SU-DHL-6 (cell line): ENCODE data around the gene CLCNKB.

Experiments
- H2AFZ ChIP-seq: fragments of 200-600 bp; sonication (generic); 2 replicates; pipeline ENCODE4 v1.6.1; 2014; ENCODE audit warnings: low read depth, mild to moderate bottlenecking, moderate library complexity, mixed read lengths, antibody characterized with exemption, low read length; ENCODE audit not compliant: severe bottlenecking
- H3F3A ChIP-seq: fragments of 200-600 bp; shearing (Covaris generic); 2 replicates; pipeline ENCODE4 v1.6.0; 2016; ENCODE audit warnings: antibody characterized with exemption, mild to moderate bottlenecking; ENCODE audit not compliant: insufficient read depth
- H3K27ac ChIP-seq: fragments of 200-600 bp; sonication (generic); 2 replicates; pipeline ENCODE4 v1.5.1; 2016; ENCODE audit warnings: low read depth, mild to moderate bottlenecking, low read length, moderate library complexity, mixed read lengths
- H3K27me3 ChIP-seq: fragments of 200-600 bp; sonication (generic), shearing (Covaris generic); 2 replicates; pipeline ENCODE4 v1.6.0; 2014; ENCODE audit warnings: mild to moderate bottlenecking, low read length
- H3K36me3 ChIP-seq: fragments of 200-600 bp; sonication (generic); 2 replicates; pipeline ENCODE4 v1.6.1; 2014; ENCODE audit warnings: mild to moderate bottlenecking, low read length, mixed read lengths
- H3K4me2 ChIP-seq: fragments of 300-600, 200-600 bp; shearing (Covaris generic), sonication (generic); 2 replicates; pipeline ENCODE4 v1.6.0; 2014; ENCODE audit warnings: low read length, low read depth, mild to moderate bottlenecking; ENCODE audit not compliant: poor library complexity, severe bottlenecking
- H3K4me3 ChIP-seq: fragments of 200-600 bp; sonication (generic); 2 replicates; pipeline ENCODE4 v1.5.1; 2014; ENCODE audit warnings: antibody characterized with exemption, low read length, mild to moderate bottlenecking, mixed read lengths; ENCODE audit not compliant: insufficient read depth, poor library complexity, severe bottlenecking
- H3K79me2 ChIP-seq: fragments of 200-600 bp; sonication (generic); 2 replicates; pipeline ENCODE4 v1.6.1; 2014; ENCODE audit warnings: mild to moderate bottlenecking, low read length, moderate library complexity; ENCODE audit not compliant: insufficient read depth
- H3K9ac ChIP-seq: fragments of 200-600 bp; sonication (generic); 2 replicates; pipeline ENCODE4 v1.7.0; 2014; ENCODE audit warnings: mild to moderate bottlenecking, low read length
- H3K9me2 ChIP-seq: fragments of 200-600 bp; sonication (generic); replicated peaks from 2 replicates; pipeline ENCODE4 v1.6.1; 2014; ENCODE audit warnings: low read length; ENCODE audit not compliant: insufficient read depth
- H3K9me3 ChIP-seq: fragments of 200-600 bp; sonication (generic); 2 replicates; pipeline ENCODE4 v1.6.1; 2014; ENCODE audit warnings: low read length, mixed read lengths; ENCODE audit not compliant: insufficient read depth
- H4K20me1 ChIP-seq: fragments of 200-600 bp; sonication (generic); 2 replicates; pipeline ENCODE4 v1.6.1; 2014; ENCODE audit warnings: low read depth, mild to moderate bottlenecking, antibody characterized with exemption, low read length, moderate library complexity, mixed read lengths
- EZH2phosphoT487 ChIP-seq: fragments of 200-600 bp; sonication (generic), shearing (Covaris generic); conservative IDR thresholded peaks from 2 replicates; pipeline ENCODE4 v1.6.1; 2018; ENCODE audit warnings: mild to moderate bottlenecking, antibody characterized with exemption, low read length, moderate library complexity, mixed read lengths
- TF ChIP-seq, protein P1 (sequence below): fragments of 200-600 bp; sonication (generic); IDR thresholded peaks from one replicate; pipeline ENCODE4 v1.5.1; 2017; ENCODE audit warnings: antibody characterized with exemption, mild to moderate bottlenecking, low read length, moderate library complexity; ENCODE audit not compliant: insufficient read depth, poor library complexity, severe bottlenecking

The CLCNKB gene

GRCh38 chr1:16010837-16011236 lies 32.7 kb upstream of the CLCNKB start:
- no peaks in the 10 kb centered on the region for H3F3A ChIP-seq
- no peaks in the 10 kb centered on the region for H3K36me3 ChIP-seq
- no peak overlapping the region for H3K4me2 ChIP-seq
- H3K4me3 ChIP-seq = no peak overlapping the region
- no peaks in the 10 kb centered on the region for H3K9me3 ChIP-seq
- no peak overlapping the region for H3K27ac ChIP-seq
- H4K20me1 ChIP-seq = no peaks in the 10 kb centered on the region
- H3K27me3 ChIP-seq = no peaks in the 10 kb centered on the region
- no peak overlapping the region for H3K9ac ChIP-seq
- no peaks in the 10 kb centered on the region for H3K79me2 ChIP-seq
- no peak overlapping the region for H2AFZ ChIP-seq
- no peak for TF ChIP-seq EZH2phosphoT487
- TF ChIP-seq, protein P1, sequence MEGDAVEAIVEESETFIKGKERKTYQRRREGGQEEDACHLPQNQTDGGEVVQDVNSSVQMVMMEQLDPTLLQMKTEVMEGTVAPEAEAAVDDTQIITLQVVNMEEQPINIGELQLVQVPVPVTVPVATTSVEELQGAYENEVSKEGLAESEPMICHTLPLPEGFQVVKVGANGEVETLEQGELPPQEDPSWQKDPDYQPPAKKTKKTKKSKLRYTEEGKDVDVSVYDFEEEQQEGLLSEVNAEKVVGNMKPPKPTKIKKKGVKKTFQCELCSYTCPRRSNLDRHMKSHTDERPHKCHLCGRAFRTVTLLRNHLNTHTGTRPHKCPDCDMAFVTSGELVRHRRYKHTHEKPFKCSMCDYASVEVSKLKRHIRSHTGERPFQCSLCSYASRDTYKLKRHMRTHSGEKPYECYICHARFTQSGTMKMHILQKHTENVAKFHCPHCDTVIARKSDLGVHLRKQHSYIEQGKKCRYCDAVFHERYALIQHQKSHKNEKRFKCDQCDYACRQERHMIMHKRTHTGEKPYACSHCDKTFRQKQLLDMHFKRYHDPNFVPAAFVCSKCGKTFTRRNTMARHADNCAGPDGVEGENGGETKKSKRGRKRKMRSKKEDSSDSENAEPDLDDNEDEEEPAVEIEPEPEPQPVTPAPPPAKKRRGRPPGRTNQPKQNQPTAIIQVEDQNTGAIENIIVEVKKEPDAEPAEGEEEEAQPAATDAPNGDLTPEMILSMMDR = no peak
- no peaks in the 10 kb centered on the region for H3K9me2 ChIP-seq

GRCh38 chr1:16011936-16012589 lies 31.5 kb upstream of the CLCNKB start:
- Histone ChIP-seq H2AFZ (no peak overlapping the region), H3K79me2 (no peaks in the 10 kb centered on the region), H3K9me2 (no peaks in the 10 kb centered on the region), H4K20me1 (no peaks in the 10 kb centered on the region), H3K9me3 (no peaks in the 10 kb centered on the region), H3K27me3 (no peaks in the 10 kb centered on the region), H3K27ac (no peak overlapping the region), H3F3A (no peaks in the 10 kb centered on the region), H3K4me2 (no peak overlapping the region), H3K4me3 (no peak overlapping the region), H3K36me3 (no peaks in the 10 kb centered on the region), H3K9ac (no peak overlapping the region)
- TF ChIP-seq EZH2phosphoT487 = no peak
- TF ChIP-seq, protein P1 = no peak

- Histone ChIP-seq H3K27ac (no peak overlapping the region), H3K4me3 (no peak overlapping the region), H3K27me3 (no peaks in the 10 kb centered on the region), H3K9ac (no peak overlapping the region), H3K4me2 (no peak overlapping the region), H3F3A (no peaks in the 10 kb centered on the region), H2AFZ (no peak overlapping the region), H4K20me1 (no peaks in the 10 kb centered on the region), H3K9me2 (no peaks in the 10 kb centered on the region), H3K79me2 (no peaks in the 10 kb centered on the region), H3K9me3 (no peaks in the 10 kb centered on the region), H3K36me3 (no peaks in the 10 kb centered on the region)
- TF ChIP-seq, protein P1 = no peak
- no peak for TF ChIP-seq EZH2phosphoT487
These were observed 30.9 kb upstream of the CLCNKB start for GRCh38 chr1:16012590-16013219.
